ENCODE measurements around the gene SLC36A1.

SLC36A1 gene

GRCh38 chr5:151480384-151481293 lies 33.2 kb downstream of the SLC36A1 start:
- Histone ChIP-seq H3K9me3 (no peaks in the 10 kb centered on the region), H3K36me3 (replicated peaks) (peaks cover 4% of the 10 kb centered on the region), H3K4me3 (no peak overlapping the region), H3K4me1 (no peaks in the 10 kb centered on the region; the same call in 1 of the 2 replicates), H3K27me3 (ENCODE audit: low read depth) (no peaks in the 10 kb centered on the region)
- in situ Hi-C loops (cut with MboI; ENCODE audit: low sequenced_read_pairs): no loop called here
- no peak for DNase-seq (ENCODE audit: low spot score in 2 of 2)

DNA sequence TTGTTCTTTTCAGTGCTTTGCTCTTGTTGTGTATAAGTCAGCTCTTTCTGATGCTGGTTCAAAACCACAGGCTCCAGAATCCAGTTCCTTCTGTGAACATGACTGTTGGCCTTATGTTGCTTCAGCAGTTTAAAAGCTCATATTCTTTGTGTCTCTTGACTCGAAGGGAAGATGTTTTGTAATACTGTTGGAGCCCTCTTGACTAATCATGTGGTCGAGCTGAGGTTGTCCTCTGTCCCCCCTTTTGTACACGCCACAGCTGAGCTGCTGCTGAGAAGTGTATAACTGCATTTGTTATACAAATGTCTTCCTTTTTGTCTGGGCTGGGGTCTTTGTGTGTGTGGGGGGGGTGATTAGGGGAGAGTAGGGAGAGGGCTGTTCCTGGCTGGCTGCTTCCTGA lies 35.8 kb downstream of the SLC36A1 start:
- no peaks in the 10 kb centered on the region for H3K9me3 ChIP-seq
- in situ Hi-C loops (cut with MboI; ENCODE audit: low sequenced_read_pairs): no loop called here
- H3K36me3 ChIP-seq (replicated peaks): peaks cover 11% of the 10 kb centered on the region
- no peak overlapping the region for H3K4me3 ChIP-seq
- peak; percentile 5 to 17 for DNase-seq (ENCODE audit: low spot score in 2 of 2)
- H3K4me1 ChIP-seq: no peaks in the 10 kb centered on the region; the same call in 1 of the 2 replicates
- H3K27me3 ChIP-seq (ENCODE audit: low read depth): no peaks in the 10 kb centered on the region

DNA sequence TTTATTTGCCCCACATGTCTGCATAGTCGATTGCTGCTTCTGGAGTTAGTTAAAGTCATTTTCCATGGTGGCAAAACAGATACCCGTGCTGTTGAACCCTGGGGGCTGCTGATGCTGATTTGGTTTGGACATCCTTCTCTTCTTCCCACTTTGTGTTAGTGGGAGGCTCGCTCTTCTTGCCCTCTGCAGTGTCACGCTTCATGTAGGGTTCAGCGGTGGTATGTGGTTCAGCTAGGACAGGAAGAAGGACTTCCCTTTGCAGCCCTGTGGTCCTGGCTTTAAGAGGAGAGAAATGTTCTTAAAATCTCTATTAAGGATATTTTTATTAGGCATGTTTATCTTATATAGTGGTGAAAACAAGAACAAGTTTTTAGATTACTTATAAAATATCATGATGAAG lies 36.2 kb downstream of the SLC36A1 start:
- H3K9me3 ChIP-seq: no peaks in the 10 kb centered on the region
- no peak for DNase-seq (ENCODE audit: low spot score in 2 of 2)

DNA sequence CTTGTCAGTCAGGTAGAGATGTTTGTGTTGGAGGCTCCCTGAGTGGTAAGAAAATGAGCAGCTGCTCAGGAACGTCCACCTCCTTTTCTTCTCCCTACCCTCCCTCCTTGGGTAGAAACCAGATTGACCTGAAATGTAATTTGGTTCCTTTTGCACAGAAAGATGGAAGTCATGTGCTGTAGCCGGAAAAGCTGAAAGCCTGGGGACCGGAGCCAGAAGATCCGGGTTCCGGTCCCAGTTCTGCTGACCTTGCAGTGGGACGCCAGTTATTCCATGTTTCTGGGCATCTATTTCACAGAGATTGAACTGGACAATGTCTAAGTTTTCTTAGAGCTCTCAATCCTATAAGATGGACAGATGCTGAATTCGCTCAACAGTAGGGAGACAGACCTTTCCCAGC lies 40.1 kb downstream of the SLC36A1 start:
- H3K27me3 ChIP-seq (ENCODE audit: low read depth): no peaks in the 10 kb centered on the region
- peaks cover 8% of the 10 kb centered on the region for H3K36me3 ChIP-seq (replicated peaks)
- H3K9me3 ChIP-seq: no peaks in the 10 kb centered on the region
- H3K4me1 ChIP-seq: no peaks in the 10 kb centered on the region; the same call in 1 of the 2 replicates
- in situ Hi-C loops (cut with MboI; ENCODE audit: low sequenced_read_pairs): no loop called here
- no peak overlapping the region for H3K4me3 ChIP-seq
- no peak for DNase-seq (ENCODE audit: low spot score in 2 of 2)

More for the DNA sequence above, 36.2 kb downstream of the SLC36A1 start:
- H3K27me3 ChIP-seq (ENCODE audit: low read depth): no peaks in the 10 kb centered on the region
- H3K36me3 ChIP-seq (replicated peaks): peaks cover 11% of the 10 kb centered on the region
- no peak overlapping the region for H3K4me3 ChIP-seq
- no peaks in the 10 kb centered on the region; the same call in 1 of the 2 replicates for H3K4me1 ChIP-seq
- in situ Hi-C loops (cut with MboI; ENCODE audit: low sequenced_read_pairs): no loop called here

- H3K36me3 ChIP-seq (replicated peaks): peaks cover 8% of the 10 kb centered on the region
- H3K4me1 ChIP-seq: no peaks in the 10 kb centered on the region; the same call in 1 of the 2 replicates
- in situ Hi-C loops (cut with MboI; ENCODE audit: low sequenced_read_pairs): no loop called here
- no peaks in the 10 kb centered on the region for H3K27me3 ChIP-seq (ENCODE audit: low read depth)
- no peaks in the 10 kb centered on the region for H3K9me3 ChIP-seq
- DNase-seq (ENCODE audit: low spot score in 2 of 2): no peak
- H3K4me3 ChIP-seq: no peak overlapping the region
Observed at GRCh38 chr5:151490627-151491026, 43.2 kb downstream of the SLC36A1 start.

DNA sequence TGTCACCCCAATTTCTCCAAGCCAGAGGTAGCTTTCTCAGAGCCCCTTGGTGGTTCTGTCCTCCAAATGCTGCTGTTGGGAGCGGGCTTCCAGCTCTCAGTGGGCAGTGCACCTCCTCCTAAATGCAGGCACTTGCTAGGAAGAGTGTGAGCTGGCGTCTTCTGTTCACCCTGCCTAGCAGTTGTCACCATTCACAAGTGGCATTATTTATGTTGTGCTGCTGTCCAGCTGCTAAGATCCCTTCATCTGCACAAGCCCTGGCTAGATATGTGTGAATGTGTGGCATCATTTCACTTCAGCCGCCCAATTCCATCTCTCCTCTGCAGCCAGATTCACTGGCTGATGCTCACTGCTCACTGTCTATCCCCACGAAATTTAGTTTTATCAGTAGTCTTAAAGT lies 43.7 kb downstream of the SLC36A1 start:
- in situ Hi-C loops (cut with MboI; ENCODE audit: low sequenced_read_pairs): no loop called here
- Histone ChIP-seq H3K4me1 (peaks cover 4% of the 10 kb centered on the region), H3K4me3 (no peak overlapping the region)

GRCh38 chr5:151492729-151493128 lies 45.3 kb downstream of the SLC36A1 start:
- Histone ChIP-seq H3K27me3 (ENCODE audit: low read depth) (no peaks in the 10 kb centered on the region), H3K36me3 (replicated peaks) (no peaks in the 10 kb centered on the region), H3K9me3 (no peaks in the 10 kb centered on the region), H3K4me3 (no peak overlapping the region), H3K4me1 (peaks cover 15% of the 10 kb centered on the region)
- DNase-seq (ENCODE audit: low spot score in 2 of 2): no peak
- in situ Hi-C loops (cut with MboI; ENCODE audit: low sequenced_read_pairs): no loop called here

More for the DNA sequence above, 43.7 kb downstream of the SLC36A1 start:
- Histone ChIP-seq H3K27me3 (ENCODE audit: low read depth) (no peaks in the 10 kb centered on the region), H3K36me3 (replicated peaks) (peaks cover 7% of the 10 kb centered on the region), H3K9me3 (no peaks in the 10 kb centered on the region)
- no peak for DNase-seq (ENCODE audit: low spot score in 2 of 2)

- Histone ChIP-seq H3K4me3 (no peak overlapping the region), H3K36me3 (replicated peaks) (no peaks in the 10 kb centered on the region), H3K4me1 (peaks cover 15% of the 10 kb centered on the region), H3K9me3 (no peaks in the 10 kb centered on the region), H3K27me3 (ENCODE audit: low read depth) (no peaks in the 10 kb centered on the region)
- no peak for DNase-seq (ENCODE audit: low spot score in 2 of 2)
- in situ Hi-C loops (cut with MboI; ENCODE audit: low sequenced_read_pairs): no loop called here
Observed at GRCh38 chr5:151493665-151494064, 46.3 kb downstream of the SLC36A1 start.

- DNase-seq (ENCODE audit: low spot score in 2 of 2): no peak
- H3K4me1 ChIP-seq: peaks cover 15% of the 10 kb centered on the region
- H3K9me3 ChIP-seq: no peaks in the 10 kb centered on the region
- H3K27me3 ChIP-seq (ENCODE audit: low read depth): no peaks in the 10 kb centered on the region
- H3K4me3 ChIP-seq: no peak overlapping the region
- in situ Hi-C loops (cut with MboI; ENCODE audit: low sequenced_read_pairs): no loop called here
- H3K36me3 ChIP-seq (replicated peaks): no peaks in the 10 kb centered on the region
Observed at GRCh38 chr5:151495320-151495719, 47.9 kb downstream of the SLC36A1 start.

- in situ Hi-C loops (cut with MboI; ENCODE audit: low sequenced_read_pairs): no loop called here
- peaks cover 15% of the 10 kb centered on the region for H3K4me1 ChIP-seq
- peak; percentile 76 to 82 for DNase-seq (ENCODE audit: low spot score in 2 of 2)
- H3K27me3 ChIP-seq (ENCODE audit: low read depth): no peaks in the 10 kb centered on the region
- peak overlapping the region; percentile 13 for H3K4me3 ChIP-seq
- H3K9me3 ChIP-seq: no peaks in the 10 kb centered on the region
- H3K36me3 ChIP-seq (replicated peaks): no peaks in the 10 kb centered on the region
Observed at GRCh38 chr5:151496041-151496484, 48.7 kb downstream of the SLC36A1 start.

GRCh38 chr5:151497391-151498002 lies 50.1 kb downstream of the SLC36A1 start:
- Histone ChIP-seq H3K36me3 (replicated peaks) (no peaks in the 10 kb centered on the region), H3K27me3 (ENCODE audit: low read depth) (no peaks in the 10 kb centered on the region), H3K4me1 (peaks cover 15% of the 10 kb centered on the region), H3K4me3 (no peak overlapping the region), H3K9me3 (no peaks in the 10 kb centered on the region)
- no peak for DNase-seq (ENCODE audit: low spot score in 2 of 2)
- in situ Hi-C loops (cut with MboI; ENCODE audit: low sequenced_read_pairs): no loop called here

- Histone ChIP-seq H3K4me1 (peaks cover 15% of the 10 kb centered on the region), H3K36me3 (replicated peaks) (no peaks in the 10 kb centered on the region), H3K4me3 (no peak overlapping the region), H3K27me3 (ENCODE audit: low read depth) (no peaks in the 10 kb centered on the region), H3K9me3 (no peaks in the 10 kb centered on the region)
- no peak for DNase-seq (ENCODE audit: low spot score in 2 of 2)
- in situ Hi-C loops (cut with MboI; ENCODE audit: low sequenced_read_pairs): no loop called here
Observed at GRCh38 chr5:151498395-151499155, 51.2 kb downstream of the SLC36A1 start.

- Histone ChIP-seq H3K36me3 (replicated peaks) (no peaks in the 10 kb centered on the region), H3K27me3 (ENCODE audit: low read depth) (no peaks in the 10 kb centered on the region), H3K4me3 (no peak overlapping the region), H3K4me1 (peaks cover 15% of the 10 kb centered on the region), H3K9me3 (no peaks in the 10 kb centered on the region)
- in situ Hi-C loops (cut with MboI; ENCODE audit: low sequenced_read_pairs): no loop called here
- no peak for DNase-seq (ENCODE audit: low spot score in 2 of 2)
Observed at GRCh38 chr5:151499501-151500035, 52.2 kb downstream of the SLC36A1 start.
